GM21526 (cell line): ENCODE results near the gene MUC2.
A peak's percentile ranks its signal among the peaks of the same experiment; 100 is the strongest.

Experiments
- ATAC-seq: cut with Tn5 transposase; IDR thresholded peaks from one replicate; pipeline ENCODE4 v1.9.1; 2021; ENCODE audit warnings: moderate library complexity; ENCODE audit not compliant: unreplicated experiment, low FRiP score

Gene MUC2

DNA sequence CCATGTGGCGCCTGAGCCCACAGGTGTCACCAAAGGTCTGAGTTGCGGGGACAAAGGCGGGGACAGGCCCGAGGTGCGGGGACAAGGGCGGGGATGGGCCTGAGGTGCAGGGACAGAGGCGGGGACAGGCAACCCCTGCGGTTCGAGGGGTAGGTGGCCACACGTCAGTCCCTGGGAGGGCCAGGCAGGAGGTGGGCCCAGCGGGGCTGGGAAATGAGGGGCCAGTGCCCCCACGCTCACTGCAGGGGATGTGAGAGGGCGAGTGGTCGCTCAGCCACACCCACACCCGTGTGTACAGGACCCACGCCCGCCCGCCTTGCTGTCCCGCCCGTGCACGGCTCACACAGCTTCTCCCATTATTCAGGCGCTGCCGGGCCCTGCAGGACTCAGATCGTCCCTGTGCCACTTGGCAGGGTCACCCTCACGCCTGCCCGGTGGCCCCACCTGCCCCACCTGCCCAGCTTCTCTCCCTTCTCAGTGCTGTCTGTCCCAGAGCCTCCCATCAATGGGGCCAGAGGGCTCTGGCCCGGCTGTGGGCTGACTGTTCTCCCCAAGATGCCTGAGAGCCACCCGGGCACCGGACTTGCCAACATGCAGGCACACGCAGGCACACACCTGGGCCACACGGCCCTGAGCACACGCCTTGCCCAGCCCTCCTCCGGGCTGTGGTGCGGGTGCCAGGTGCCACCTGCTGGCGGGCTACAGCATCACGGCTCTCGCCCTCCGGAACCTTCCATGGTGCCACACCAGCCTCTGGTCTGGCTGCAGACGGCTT, 23.9 kb upstream of the MUC2 start:
- peak; percentile 71 for ATAC-seq

DNA sequence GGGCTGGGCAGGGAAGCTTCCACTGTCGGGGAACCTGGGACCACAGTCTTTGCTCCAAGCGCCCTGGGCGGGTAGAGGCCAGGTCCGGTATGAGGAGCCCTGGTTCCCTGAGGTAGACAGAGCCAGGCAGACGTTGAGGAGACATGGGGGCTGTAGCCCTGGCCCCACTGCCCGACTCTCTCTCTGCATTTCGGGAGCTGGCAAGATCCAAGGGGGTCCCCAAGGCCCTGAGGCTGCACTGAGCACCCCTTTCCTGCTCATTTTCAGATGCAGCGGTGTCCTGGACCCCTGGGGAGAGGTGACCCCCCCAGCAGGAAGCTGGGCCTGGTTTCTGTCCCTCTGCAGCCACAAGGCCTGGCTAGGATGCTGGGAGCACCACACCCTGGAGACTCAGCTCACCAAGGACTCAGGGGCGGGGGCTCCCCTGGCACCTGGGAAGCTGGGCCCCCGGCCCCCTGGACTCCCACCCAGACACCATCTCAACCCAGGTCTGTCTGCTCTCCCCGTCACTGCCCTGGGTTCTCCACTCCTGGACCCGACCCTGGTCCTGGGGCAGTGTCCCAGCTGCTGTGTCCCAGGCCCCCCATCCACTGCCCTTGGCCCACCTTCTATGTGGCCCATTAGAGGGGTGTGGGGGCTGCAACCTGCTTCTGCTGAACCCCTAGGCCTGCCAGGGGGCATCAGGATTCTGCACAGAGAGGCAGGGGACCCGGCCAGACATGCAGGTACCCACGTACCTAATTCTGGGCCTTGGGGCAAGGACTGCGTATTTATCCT, 23.1 kb upstream of the MUC2 start:
- ATAC-seq: no peak

DNA sequence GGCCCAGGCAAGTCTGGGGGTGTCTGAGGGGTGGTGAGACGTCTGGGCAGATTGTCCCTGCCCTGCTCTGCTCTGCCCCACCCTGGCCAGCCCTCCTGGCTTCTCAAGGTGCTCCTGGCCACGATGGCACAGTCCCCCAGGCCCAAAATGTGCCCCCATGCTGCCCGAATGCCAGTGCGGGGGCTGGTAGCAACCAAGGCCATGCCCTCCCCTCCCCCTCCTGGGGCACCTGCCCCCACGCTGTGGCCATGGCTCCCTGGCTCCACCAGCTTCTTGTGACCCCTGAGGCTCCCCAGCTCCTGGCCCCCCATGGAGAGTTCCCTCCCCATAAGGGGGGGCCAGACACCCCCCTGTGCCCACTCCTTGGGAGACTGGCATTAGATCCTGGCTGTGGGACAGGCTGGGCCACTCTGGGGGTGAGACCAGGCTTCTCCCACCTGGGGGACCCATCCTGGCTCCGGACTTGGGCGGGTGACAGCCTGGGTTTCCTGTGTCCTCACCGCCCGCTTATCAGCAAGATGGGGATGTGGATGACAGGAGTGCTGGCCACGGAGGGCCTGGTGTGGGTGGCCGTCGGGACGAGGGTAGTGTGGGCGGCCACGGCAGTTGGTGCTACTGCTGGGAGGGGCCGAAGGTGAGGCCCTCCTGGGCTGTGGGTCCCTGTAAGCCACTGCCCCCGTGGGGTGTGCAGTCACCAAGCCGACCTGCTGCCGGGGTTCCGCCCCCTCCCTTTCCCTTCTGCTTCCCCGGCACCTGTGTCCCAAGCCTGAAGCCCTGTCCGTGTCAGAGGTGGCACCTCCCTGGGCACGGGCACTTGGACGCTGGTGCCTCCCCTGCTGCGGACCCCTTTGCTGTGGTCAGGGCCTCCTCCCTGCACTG, 22.3 kb upstream of the MUC2 start:
- ATAC-seq: no peak

DNA sequence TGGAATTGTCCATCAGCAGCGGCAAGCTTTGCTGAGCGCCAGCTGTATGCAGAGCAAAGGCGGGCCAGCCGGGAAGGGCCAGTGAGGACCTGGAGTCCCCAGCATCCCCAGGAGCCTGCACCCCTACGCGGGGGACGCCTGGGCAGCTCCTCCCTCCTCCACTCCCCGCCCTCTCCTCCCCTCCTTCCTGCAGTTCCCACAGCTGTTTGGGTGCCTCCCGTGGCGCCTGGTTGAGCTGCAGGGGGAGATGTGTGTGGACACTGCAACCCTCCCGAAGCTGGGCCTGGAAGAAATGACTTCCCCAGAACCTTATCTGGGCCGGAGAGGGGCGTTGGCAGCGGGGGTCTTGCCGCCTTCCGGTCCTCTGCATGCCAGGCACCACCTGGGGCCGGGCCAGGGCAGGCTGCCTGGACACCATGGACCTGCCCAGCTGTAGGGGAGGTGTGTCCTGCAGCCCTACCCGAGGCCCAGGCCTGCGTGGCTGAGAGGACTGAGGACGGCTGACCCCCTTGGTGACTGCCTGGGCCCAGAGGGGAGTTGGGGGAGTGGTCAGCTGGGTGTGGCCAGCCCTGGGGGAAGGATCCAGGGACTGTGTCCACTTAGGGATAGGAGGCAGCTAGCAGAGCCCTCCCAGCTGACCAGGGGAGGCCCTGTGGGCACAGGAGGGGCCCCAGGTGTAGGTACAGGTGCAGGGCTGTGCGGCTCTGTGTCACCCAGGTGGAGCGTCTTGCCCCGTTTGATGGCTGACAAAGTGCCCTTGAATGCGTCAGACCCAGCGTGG, 21.4 kb upstream of the MUC2 start:
- ATAC-seq: no peak

DNA sequence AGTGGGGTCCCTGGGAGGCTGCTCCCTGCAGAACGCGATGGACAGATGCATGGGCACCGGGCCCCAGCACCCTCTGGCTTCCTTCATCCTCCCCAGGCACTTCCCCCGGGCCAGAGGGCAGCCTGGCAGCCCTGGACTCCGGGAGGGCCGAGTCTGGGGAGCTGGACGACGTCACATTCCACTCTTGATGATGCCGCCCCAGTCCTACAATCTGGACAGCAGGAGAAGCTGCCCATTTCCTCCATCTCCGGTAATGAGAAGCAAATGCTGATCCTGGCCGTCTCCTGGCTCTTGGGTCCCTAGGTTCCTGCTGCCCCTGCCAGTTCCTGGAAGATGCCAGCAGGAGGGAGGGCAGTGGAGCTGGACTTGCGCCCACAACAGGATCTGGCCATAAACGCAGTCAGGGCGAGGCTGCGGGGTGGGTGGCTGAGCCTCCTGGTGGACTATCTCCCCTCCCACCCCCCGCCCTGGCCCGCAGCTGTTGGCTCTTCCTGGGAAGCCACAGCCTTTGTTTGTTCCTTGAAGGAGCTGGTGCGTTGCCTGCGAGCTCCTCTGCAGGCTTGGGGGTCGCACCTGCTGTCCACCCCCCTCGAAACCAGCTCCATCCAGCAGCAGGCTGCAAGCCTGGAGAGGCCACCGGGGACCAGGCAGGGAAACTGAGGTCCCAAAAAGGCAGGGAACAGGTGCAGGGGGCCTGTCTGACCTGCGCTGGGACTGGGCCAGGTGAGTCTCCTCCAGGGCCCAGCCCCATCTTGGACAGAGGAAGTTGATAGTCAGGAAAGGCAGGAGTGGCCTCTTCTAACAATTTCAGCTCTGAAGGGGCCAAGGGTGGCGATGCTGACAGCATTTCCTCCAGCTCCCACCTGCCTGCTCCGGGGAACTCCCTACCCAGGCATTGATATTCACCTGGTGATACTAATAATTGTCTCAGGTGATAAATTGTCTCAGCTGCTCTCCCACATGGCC, 20.2 kb upstream of the MUC2 start:
- no peak for ATAC-seq

DNA sequence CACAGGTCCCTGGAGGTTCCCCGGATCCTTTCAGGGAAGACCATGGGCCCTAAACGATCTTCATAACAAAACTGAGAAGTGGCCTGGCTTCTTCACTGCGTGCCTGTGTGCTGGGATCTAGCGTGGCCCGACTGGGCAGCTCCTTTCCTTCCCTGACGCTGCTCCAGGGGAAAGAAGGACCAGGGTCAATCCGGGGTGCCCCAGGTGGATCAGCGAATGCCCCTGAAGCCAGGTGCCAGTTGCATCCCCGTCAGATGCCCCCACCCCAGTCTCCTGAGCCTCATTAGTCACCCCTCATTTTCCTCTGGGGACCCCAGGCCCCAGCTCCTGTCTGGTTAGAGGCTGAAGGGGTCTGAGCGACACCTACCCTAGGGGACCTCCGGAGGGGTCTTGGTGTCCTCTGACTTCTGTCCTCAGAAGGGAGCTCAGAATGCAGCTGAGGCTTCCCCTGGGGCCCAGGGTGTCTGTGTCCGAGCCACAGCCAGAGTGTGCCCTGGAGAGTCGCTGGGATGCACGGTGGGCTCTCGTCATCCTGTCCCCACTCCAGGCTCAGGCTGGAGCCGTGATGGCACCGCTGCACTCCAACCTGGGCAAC, 19.5 kb upstream of the MUC2 start:
- no peak for ATAC-seq

DNA sequence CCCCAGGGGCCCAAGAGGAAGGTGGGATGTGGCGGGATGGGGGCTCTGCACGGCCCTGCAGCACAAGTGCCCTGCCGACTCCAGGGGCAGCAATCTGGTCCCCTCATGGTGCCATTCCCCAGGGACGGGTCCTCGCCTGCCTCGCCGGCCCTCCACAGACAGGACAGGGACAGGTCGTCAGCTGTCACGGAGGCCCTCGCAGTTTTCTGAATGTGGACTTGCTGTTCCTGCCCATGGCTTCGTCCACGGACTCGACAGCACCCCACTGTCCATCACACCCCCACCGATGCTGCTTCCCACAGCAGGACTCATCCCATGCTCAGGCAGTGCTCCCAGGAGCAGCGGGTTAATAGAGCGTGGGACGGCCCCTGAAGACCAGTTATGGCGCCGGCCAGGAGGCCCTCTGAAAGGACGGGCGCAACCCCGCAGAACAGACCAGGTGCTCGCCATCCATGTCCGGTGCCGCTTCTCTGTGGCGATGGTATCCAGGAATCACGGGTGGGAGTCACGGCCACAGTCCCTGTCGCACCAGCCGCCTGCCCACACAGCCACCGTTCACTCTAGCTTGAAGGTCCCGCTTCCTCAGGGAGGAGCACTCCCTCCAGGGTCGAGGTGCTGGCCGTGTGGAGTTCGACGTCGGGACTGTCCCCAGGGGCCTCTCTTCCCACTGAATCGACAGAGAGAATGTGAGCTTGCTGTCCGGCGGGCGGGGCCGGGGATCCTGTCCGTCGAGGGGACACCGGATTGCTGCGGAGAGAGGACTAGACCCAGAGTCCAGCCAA, 18.5 kb upstream of the MUC2 start:
- ATAC-seq: no peak

DNA sequence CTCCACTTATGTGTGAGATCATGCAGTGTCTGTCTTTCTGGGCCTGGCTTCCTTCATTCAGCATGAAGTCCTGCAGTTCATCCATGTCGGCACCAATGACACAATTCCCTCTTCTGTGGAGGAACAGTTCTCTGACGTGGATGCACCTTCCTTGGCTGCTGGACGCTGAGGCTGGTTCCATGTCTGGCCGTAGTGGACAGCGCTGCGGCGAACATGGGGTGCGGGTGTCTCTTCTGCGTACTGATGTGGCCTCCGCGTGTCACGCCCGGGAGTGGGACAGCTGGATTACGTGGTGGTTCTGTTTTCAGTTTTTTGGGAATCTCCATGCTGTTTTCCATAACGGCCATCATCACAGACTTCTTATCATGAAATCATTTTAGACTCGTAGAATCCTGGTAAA, 16.9 kb upstream of the MUC2 start:
- no peak for ATAC-seq

DNA sequence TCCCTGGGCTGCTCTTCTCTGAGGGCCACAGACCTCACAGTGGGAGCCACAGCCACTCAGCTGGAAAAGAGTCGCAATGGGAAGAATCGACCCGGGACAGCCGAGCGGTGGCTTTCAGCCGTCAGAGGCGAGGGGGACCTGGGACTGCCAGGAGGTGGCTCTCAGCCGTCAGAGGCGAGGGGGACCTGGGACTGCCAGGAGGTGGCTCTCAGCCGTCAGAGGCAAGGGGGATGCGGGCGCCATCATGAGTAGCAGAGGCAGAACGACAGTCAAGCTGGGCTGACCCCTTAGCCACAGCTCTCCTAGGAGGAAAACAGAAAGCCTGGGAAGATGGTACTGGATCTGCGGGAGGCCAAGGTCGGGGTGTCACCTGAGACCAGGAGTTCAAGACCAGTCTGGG, 14.9 kb upstream of the MUC2 start:
- ATAC-seq: no peak

DNA sequence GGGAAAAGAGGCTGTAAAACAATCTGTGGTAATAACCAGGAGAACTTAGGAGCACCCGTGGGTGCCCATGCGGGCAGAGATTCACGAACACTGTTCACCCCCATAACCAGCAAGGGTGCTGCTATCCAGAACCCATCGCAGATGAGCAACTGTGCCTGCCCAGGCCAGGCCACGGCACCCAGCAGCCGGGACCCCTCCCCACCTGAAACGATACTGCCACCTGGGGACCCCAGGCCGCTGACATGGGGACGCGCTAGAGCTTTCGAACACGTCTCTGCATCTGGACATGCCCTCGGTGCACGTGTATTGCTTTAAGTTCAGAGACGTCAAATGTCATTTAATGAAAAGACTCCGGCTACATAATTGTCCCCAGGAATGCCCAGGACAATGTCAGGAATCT, 14.3 kb upstream of the MUC2 start:
- ATAC-seq: no peak

DNA sequence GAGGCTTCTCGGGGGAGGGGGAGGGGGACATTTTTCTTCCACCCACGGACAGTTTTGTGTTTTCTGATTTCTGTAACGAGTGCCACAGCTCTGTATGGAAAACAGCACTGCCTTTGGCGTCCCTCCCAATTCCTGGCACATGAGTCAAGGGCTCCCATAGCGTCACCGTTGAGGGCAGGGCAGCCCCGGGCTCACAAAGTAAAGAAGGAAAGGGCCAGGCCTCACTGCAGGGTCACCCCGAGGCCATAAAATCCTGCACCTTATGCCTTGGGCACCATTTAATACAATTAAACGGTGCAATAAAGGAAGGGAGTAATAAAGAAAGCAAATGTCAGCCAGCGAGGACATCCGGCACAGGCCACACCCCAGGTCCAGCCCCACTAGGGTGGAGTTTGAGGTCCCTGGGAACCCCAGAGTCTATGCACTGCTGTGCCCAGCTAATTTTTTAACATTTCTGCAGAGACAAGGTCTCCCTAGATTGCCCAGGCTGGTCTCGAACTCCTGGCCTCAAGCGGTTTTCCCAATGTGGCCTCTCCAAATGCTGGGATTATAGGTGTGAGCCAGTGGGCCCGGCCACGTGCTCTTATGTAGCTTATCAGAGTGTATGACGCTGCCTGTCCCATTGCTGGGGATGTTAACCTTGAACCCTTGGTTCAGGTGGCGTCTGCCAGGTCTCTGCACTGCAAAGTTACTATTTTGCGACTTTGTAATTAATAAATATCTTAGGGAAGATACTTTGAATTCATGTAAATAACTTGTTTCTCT, 13.6 kb upstream of the MUC2 start:
- ATAC-seq: no peak

DNA sequence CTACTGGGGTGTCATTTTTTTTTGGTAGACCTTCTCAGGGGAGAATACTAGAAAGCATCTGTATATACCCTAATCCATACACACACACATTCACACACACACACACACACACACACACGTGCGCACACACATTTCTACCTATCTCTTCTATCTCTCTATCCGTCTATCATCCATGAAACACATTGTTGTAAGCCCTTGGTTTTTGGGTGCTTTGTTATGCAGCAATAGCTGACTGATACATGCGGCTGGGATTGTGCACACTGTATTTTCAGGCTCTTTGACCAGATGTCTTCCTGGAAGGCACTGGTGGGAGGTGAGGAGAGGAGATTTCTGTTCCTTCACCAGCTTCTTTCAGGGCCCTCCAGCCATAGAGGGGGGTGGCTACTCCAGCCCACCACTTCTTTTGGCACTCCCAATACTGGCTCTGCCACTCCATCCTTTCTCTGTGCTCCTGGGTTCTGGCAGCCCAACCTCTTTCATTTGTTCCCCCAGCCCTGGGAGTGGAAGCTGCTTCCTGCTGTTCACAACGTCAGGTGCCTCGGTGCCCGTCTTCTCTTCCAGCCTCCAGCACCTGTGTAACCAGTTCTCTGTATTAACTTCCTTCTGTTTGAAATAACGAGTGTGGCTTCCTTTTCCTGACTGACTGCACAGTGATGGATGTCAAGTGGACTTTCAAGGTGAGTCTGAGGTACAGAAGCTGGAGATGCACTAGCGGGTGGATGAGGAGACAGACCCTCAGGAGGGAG, 12.4 kb upstream of the MUC2 start:
- no peak for ATAC-seq

DNA sequence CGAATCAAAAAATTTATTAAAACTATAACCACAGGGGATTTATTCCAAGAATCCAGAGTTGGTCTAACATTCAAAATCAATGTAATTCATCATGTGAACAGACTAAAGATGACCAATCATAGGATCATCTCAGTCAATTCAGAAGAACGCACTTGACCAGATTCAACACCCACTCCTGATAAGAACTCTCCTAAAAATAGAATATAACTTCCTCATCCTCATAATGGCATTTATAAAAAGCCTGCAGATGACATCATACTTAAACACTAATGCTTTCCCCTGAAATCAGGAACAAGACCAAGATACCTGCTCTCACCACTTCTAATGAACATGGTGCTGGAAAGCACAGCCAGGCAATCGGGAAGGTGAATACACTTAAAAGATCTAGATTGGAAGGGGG, 10.5 kb upstream of the MUC2 start:
- ATAC-seq: no peak

DNA sequence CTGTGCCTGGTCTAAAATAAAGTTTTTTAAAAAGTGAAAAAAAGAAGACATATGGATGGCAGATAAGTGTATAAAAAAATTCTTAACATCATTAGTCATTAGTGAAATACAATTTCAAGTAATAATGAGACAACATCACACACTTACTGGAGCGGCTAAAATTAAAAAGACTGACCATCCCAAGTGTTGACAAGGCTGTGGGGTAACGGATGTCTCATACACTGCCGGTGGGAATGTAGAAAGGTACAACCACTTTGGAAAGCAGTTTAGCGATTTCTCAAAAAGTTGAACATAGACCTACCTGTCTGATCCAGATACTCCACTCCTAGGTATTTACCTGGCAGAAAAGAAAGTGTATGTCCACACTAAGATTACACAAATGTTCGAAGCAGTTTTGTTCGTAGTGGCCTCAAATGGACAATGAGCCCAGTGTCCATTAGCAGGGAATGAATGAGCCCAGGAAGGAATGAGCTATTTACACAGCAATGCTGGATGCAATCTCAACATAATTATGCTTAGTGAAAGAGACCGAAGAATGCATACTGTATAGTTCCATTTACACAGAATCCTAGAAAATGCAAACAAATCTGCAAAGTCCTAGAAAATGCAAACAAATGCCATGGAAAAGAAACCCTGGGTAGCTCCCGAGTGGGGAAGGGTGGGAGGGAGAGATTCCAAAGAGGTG, 6.7 kb upstream of the MUC2 start:
- ATAC-seq: no peak

DNA sequence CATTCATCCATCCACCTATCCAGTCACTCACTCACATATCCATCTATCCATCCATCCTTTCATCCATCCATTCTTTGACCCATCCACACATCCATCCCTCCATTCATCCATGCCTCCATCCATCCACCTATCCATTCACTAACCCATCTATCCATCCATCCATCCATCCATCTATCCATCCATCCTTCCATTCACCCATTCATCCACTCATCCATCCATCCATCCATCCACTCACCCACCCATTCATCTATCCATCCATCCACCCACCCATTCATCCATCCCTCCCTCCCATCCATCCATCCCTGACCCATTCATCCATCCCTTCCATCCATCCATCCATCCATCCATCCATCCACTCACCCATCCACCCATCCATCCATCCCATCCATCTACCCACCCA, 4.9 kb upstream of the MUC2 start:
- ATAC-seq: no peak
